ENCODE data around the gene SH3BP5. TPM values are rescaled to one million over a fixed set of nuclear protein-coding genes. Genes with fewer than 3 reads are reported as not detected.

SH3BP5 gene
- total RNA-seq, 2 donors from 2014 or later: 13.7 to 21.8 TPM

DNA sequence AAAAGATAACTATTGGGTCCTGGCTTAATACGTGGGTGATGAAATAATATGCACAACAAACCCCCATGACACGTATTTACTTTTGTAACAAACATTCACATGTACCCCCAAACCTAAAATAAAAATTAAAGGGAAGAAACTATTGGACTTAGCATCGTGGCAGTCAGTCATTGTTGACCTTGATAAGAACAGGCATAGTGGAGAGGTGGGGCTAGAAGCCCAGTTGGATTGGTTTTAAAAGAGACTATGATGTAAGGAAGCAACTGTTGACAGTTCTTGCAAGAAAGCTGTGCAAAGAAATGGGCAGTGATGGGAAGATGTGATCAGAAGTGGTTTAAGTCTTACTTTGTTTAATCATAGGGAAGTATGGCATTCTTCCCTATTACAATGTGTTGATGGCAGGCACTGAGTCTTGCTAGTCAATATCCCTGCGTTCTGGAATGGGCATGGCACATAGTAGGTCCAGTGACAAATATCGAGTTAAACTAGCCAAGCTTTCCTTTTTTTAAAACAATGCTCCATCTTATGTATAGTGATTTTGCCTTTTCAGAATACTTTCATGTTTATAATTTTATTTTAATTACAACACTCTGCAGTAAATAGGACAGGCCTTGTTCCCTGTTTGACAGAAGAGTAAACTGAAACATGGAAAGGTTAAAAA, 88.4 kb downstream of the SH3BP5 start:
- TF ChIP-seq POLR2A (IDR thresholded peaks at IDR 0.05): no peak
- TF ChIP-seq, protein P1, sequence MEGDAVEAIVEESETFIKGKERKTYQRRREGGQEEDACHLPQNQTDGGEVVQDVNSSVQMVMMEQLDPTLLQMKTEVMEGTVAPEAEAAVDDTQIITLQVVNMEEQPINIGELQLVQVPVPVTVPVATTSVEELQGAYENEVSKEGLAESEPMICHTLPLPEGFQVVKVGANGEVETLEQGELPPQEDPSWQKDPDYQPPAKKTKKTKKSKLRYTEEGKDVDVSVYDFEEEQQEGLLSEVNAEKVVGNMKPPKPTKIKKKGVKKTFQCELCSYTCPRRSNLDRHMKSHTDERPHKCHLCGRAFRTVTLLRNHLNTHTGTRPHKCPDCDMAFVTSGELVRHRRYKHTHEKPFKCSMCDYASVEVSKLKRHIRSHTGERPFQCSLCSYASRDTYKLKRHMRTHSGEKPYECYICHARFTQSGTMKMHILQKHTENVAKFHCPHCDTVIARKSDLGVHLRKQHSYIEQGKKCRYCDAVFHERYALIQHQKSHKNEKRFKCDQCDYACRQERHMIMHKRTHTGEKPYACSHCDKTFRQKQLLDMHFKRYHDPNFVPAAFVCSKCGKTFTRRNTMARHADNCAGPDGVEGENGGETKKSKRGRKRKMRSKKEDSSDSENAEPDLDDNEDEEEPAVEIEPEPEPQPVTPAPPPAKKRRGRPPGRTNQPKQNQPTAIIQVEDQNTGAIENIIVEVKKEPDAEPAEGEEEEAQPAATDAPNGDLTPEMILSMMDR (IDR thresholded peaks at IDR 0.05): no peak
- ATAC-seq (no peak), DNase-seq (no peak)
- H3K9me3 ChIP-seq: no peaks in the 10 kb centered on the region
- H3K27ac ChIP-seq: no peak overlapping the region
- H3K27me3 ChIP-seq: no peaks in the 10 kb centered on the region
- WGBS, 2 donors: 74 to 75% methylated on average over 5 of the region's 5 CpGs
- intact Hi-C loops (cut with DNase I): no loop called here
- no peaks in the 10 kb centered on the region for H3K4me1 ChIP-seq
- H3K36me3 ChIP-seq (replicated peaks in 1 of 2; ENCODE audit: insufficient read depth in 1 of 2, low read depth in 2 of 2): peaks cover 9 to 52% of the 10 kb centered on the region in 2 donors
- no peak overlapping the region for H3K4me3 ChIP-seq

DNA sequence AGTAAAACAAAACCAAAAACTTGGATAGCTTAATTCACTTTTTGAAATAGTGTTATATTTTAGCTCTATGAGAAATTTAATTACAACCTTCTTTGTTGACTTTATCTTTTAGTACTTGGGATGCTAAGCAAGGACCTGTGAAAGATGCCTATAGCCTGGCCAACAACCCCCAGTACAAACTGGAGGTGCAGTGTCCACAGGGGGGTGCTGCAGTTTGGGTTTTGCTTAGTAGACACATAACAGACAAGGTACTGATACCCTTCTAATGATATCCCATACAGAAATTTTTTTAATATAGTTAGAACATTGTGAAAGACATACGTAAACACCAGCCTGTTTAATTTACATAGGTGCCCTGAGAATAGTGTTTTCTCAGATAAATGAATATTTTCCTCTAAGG, 91.0 kb downstream of the SH3BP5 start:
- no peak for DNase-seq
- 92 to 97% methylated on average over 1 of the region's 1 CpG for WGBS, 2 donors
- TF ChIP-seq, protein P1 (IDR thresholded peaks at IDR 0.05): no peak
- TF ChIP-seq POLR2A (IDR thresholded peaks at IDR 0.05): no peak
- no peak overlapping the region for H3K4me3 ChIP-seq
- H3K27me3 ChIP-seq: no peaks in the 10 kb centered on the region
- no peaks in the 10 kb centered on the region for H3K4me1 ChIP-seq
- ATAC-seq: no peak
- H3K9me3 ChIP-seq: no peaks in the 10 kb centered on the region
- no peak overlapping the region for H3K27ac ChIP-seq
- peaks cover 9 to 49% of the 10 kb centered on the region in 2 donors for H3K36me3 ChIP-seq (replicated peaks in 1 of 2; ENCODE audit: insufficient read depth in 1 of 2, low read depth in 2 of 2)
- intact Hi-C loops (cut with DNase I): no loop called here

DNA sequence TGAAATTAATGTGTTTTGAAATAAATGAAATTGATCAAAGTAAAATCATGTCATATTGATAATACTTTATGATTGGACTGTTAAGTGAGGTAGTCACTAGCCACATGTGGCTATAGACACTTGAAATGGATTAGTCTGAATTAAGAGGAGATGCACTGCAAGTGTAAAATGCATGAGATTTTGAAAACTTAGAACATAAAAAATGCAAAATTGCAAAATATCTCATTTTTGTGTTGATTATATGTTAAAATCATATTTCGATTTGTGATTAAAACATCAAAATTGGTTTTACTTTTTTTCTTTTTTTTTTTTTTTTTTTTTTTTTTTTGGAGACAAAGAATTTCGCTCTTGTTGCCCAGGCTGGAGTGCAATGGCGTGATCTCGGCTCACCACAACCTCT, 103.1 kb downstream of the SH3BP5 start:
- intact Hi-C loops (cut with DNase I): no loop called here

DNA sequence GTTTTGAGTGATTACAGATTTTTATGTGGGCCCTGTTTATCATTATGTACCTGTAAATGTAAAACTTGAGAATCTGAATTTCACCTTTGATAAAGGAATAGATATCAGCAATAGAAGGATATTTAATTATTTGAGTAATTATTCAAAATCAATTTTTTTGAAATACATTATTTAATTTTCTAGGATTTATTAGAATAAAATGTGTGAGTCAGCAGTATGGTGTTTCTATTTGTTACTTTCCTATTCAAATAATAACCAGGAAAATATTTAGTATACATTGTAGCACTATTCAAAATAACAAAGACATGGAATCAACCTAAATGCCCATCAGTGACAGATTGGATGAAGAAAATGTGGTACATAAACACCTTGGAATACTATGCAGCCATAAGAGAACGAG, 104.2 kb downstream of the SH3BP5 start:
- no peak for ATAC-seq
- H3K4me1 ChIP-seq: peaks cover 4% of the 10 kb centered on the region
- TF ChIP-seq, protein P1 (IDR thresholded peaks at IDR 0.05): no peak
- TF ChIP-seq POLR2A (IDR thresholded peaks at IDR 0.05): no peak
- 90 to 100% methylated on average over 1 of the region's 1 CpG for WGBS, 2 donors
- DNase-seq: no peak
- no peaks in the 10 kb centered on the region for H3K27me3 ChIP-seq
- H3K4me3 ChIP-seq: no peak overlapping the region
- intact Hi-C loops (cut with DNase I): no loop called here
- H3K9me3 ChIP-seq: no peaks in the 10 kb centered on the region
- no peak overlapping the region for H3K27ac ChIP-seq
- peaks cover 0 to 27% of the 10 kb centered on the region in 2 donors for H3K36me3 ChIP-seq (replicated peaks in 1 of 2; ENCODE audit: insufficient read depth in 1 of 2, low read depth in 2 of 2)

More for the DNA sequence above, 103.1 kb downstream of the SH3BP5 start:
- H3K4me1 ChIP-seq: peaks cover 4% of the 10 kb centered on the region
- ATAC-seq (no peak), DNase-seq (no peak)
- H3K27me3 ChIP-seq: no peaks in the 10 kb centered on the region
- TF ChIP-seq, protein P1 (IDR thresholded peaks at IDR 0.05): no peak
- no peak for TF ChIP-seq POLR2A (IDR thresholded peaks at IDR 0.05)
- H3K4me3 ChIP-seq: no peak overlapping the region
- no peak overlapping the region for H3K27ac ChIP-seq
- H3K36me3 ChIP-seq (replicated peaks in 1 of 2; ENCODE audit: insufficient read depth in 1 of 2, low read depth in 2 of 2): peaks cover 0 to 33% of the 10 kb centered on the region in 2 donors
- H3K9me3 ChIP-seq: no peaks in the 10 kb centered on the region
- WGBS, 2 donors: 95 to 97% methylated on average over 4 of the region's 4 CpGs
